Loucy (cell line): ENCODE results near the gene MGRN1.

Experiments used
- EZH2phosphoT487 ChIP-seq: fragments of 200-600 bp; IDR thresholded peaks from 2 replicates; pipeline ENCODE4 v1.6.1; 2018; ENCODE audit warnings: antibody characterized with exemption, mild to moderate bottlenecking, moderate library complexity, borderline replicate concordance
- TF ChIP-seq, protein P1 (sequence below): fragments of 200-600 bp; sonication (generic); conservative IDR thresholded peaks from 2 replicates; pipeline ENCODE4 v1.5.1; 2014; ENCODE audit warnings: mild to moderate bottlenecking, antibody characterized with exemption, low read length

GRCh38 chr16:4656695-4657686 is 32.4 kb downstream of the MGRN1 start:
- no peak for TF ChIP-seq EZH2phosphoT487
- TF ChIP-seq, protein P1, sequence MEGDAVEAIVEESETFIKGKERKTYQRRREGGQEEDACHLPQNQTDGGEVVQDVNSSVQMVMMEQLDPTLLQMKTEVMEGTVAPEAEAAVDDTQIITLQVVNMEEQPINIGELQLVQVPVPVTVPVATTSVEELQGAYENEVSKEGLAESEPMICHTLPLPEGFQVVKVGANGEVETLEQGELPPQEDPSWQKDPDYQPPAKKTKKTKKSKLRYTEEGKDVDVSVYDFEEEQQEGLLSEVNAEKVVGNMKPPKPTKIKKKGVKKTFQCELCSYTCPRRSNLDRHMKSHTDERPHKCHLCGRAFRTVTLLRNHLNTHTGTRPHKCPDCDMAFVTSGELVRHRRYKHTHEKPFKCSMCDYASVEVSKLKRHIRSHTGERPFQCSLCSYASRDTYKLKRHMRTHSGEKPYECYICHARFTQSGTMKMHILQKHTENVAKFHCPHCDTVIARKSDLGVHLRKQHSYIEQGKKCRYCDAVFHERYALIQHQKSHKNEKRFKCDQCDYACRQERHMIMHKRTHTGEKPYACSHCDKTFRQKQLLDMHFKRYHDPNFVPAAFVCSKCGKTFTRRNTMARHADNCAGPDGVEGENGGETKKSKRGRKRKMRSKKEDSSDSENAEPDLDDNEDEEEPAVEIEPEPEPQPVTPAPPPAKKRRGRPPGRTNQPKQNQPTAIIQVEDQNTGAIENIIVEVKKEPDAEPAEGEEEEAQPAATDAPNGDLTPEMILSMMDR, result no peak
